ENCODE measurements around the gene ACCSL. TPM values are rescaled to one million over a fixed set of nuclear protein-coding genes. Genes with fewer than 3 reads are reported as not detected.
A peak's percentile ranks its signal among the peaks of the same experiment; 100 is the strongest.

Gene ACCSL
- total RNA-seq, 1 experiment from 2014 or later: not detected

- TF ChIP-seq CTCF (conservative IDR thresholded peaks at IDR 0.05): no peak
- TF ChIP-seq EZH2 (IDR thresholded peaks at IDR 0.05; ENCODE audit: low read depth): no peak
- H3K9me2 ChIP-seq (ENCODE audit: insufficient read depth): no peaks in the 10 kb centered on the region; the same call in 1 of the 2 replicates
- CTCF ChIA-PET: no interaction called here
- H2AFZ ChIP-seq: no peak overlapping the region
- BruUV-seq (replicated peaks): no TSS peak
- DNase-seq: no peak
- H3K4me1 ChIP-seq (replicated peaks; ENCODE audit: insufficient read depth): no peaks in the 10 kb centered on the region
- H3K36me3 ChIP-seq (ENCODE audit: low read depth): no peaks in the 10 kb centered on the region
- peaks cover 63% of the 10 kb centered on the region for H3K27me3 ChIP-seq (ENCODE audit: insufficient read depth, low read depth)
- H3K27ac ChIP-seq: no peak overlapping the region
- intact Hi-C loops (cut with micrococcal nuclease; ENCODE audit: unreplicated experiment): no loop called here
- no peaks in the 10 kb centered on the region for H3F3A ChIP-seq (ENCODE audit: insufficient read depth, low read depth)
- H4K20me1 ChIP-seq (ENCODE audit: insufficient read depth): no peaks in the 10 kb centered on the region
- no peaks in the 10 kb centered on the region for H3K79me2 ChIP-seq (ENCODE audit: low read depth)
- no peak overlapping the region for H3K4me3 ChIP-seq
- H3K9me3 ChIP-seq (ENCODE audit: insufficient read depth, low read depth): no peaks in the 10 kb centered on the region
- POLR2A ChIA-PET (ENCODE audit: unreplicated experiment): interaction anchor here (0.5 to 0.6 kb wide), 2 partner anchors 66 to 319 kb away, joined by 3 to 7 read pairs; no protein-coding TSS in a partner anchor
- no peak overlapping the region for H3K4me2 ChIP-seq
These were observed 10.5 kb downstream of the ACCSL start for GRCh38 chr11:44058275-44058674.

GRCh38 chr11:44065161-44065661 lies 17.4 kb downstream of the ACCSL start:
- ChIA-PET POLR2A (ENCODE audit: unreplicated experiment) (no interaction called here), CTCF (no interaction called here)
- no peaks in the 10 kb centered on the region for H4K20me1 ChIP-seq (ENCODE audit: insufficient read depth)
- H3K9me2 ChIP-seq (ENCODE audit: insufficient read depth): no peaks in the 10 kb centered on the region
- peaks cover 9% of the 10 kb centered on the region; the same call in 1 of the 2 replicates for H3F3A ChIP-seq (ENCODE audit: insufficient read depth, low read depth)
- H3K27ac ChIP-seq: 0 out of 2 replicates have a peak overlapping the region, but pooled peaks have one; percentile 32
- no peak for TF ChIP-seq CTCF (conservative IDR thresholded peaks at IDR 0.05)
- no peak for TF ChIP-seq EZH2 (IDR thresholded peaks at IDR 0.05; ENCODE audit: low read depth)
- H3K36me3 ChIP-seq (ENCODE audit: low read depth): no peaks in the 10 kb centered on the region
- H3K27me3 ChIP-seq (ENCODE audit: insufficient read depth, low read depth): no peaks in the 10 kb centered on the region; the same call in 1 of the 2 replicates
- H3K4me3 ChIP-seq: peak overlapping the region; percentile 72; the same call in 1 of the 2 replicates
- H2AFZ ChIP-seq: peak overlapping the region; percentile 96
- peak overlapping the region; percentile 81 for H3K4me2 ChIP-seq
- BruUV-seq (replicated peaks): TSS peak; percentile 75
- peaks cover 10% of the 10 kb centered on the region; the same call in 1 of the 2 replicates for H3K4me1 ChIP-seq (replicated peaks; ENCODE audit: insufficient read depth)
- no peaks in the 10 kb centered on the region for H3K79me2 ChIP-seq (ENCODE audit: low read depth)
- intact Hi-C loops (cut with micrococcal nuclease; ENCODE audit: unreplicated experiment): no loop called here
- DNase-seq: no peak
- no peaks in the 10 kb centered on the region for H3K9me3 ChIP-seq (ENCODE audit: insufficient read depth, low read depth)

- TF ChIP-seq EZH2 (IDR thresholded peaks at IDR 0.05; ENCODE audit: low read depth): no peak
- peak; percentile 79 for TF ChIP-seq CTCF (conservative IDR thresholded peaks at IDR 0.05)
- peaks cover 10% of the 10 kb centered on the region; the same call in 1 of the 2 replicates for H3K4me1 ChIP-seq (replicated peaks; ENCODE audit: insufficient read depth)
- peak within 1 kb of the TSS; percentile 72 for H3K4me3 ChIP-seq
- ChIA-PET CTCF (no interaction called here), POLR2A (ENCODE audit: unreplicated experiment) (no interaction called here)
- peak within 1 kb of the TSS; percentile 96 for H2AFZ ChIP-seq
- H3K9me2 ChIP-seq (ENCODE audit: insufficient read depth): no peaks in the 10 kb centered on the region
- H3K27ac ChIP-seq: peak within 1 kb of the TSS; percentile 63
- no peaks in the 10 kb centered on the region for H3K79me2 ChIP-seq (ENCODE audit: low read depth)
- H3F3A ChIP-seq (ENCODE audit: insufficient read depth, low read depth): peaks cover 9% of the 10 kb centered on the region; the same call in 1 of the 2 replicates
- no peaks in the 10 kb centered on the region; the same call in 1 of the 2 replicates for H3K27me3 ChIP-seq (ENCODE audit: insufficient read depth, low read depth)
- intact Hi-C loops (cut with micrococcal nuclease; ENCODE audit: unreplicated experiment): loop anchor here (2.0 kb wide), 1 partner anchor 145 kb away; no protein-coding TSS in a partner anchor
- H3K4me2 ChIP-seq: peak within 1 kb of the TSS; percentile 81
- peak; percentile 78 to 95 for DNase-seq
- H3K36me3 ChIP-seq (ENCODE audit: low read depth): no peaks in the 10 kb centered on the region
- no TSS peak for BruUV-seq (replicated peaks)
- H4K20me1 ChIP-seq (ENCODE audit: insufficient read depth): no peaks in the 10 kb centered on the region
- H3K9me3 ChIP-seq (ENCODE audit: insufficient read depth, low read depth): no peaks in the 10 kb centered on the region
These were observed 18.3 kb downstream of the ACCSL start, which contains the start of gene ACCS for GRCh38 chr11:44065841-44066731. ACCS (plus strand) TSS chr11:44066270; CDS start chr11:44067628, 1,358 bp downstream.

Measured in PC-9 (cell line).